Measurements from ENCODE around the gene ERF.

Gene ERF

GRCh38 chr19:42252365-42253244 is 2.3 kb downstream of the ERF start:
- no peak for DNase-seq

GRCh38 chr19:42251572-42252358 is 3.2 kb downstream of the ERF start:
- DNase-seq: no peak

- no peak for DNase-seq
These were observed 4.0 kb downstream of the ERF start for GRCh38 chr19:42250666-42251531.

- DNase-seq: no peak
These were observed 4.7 kb downstream of the ERF start for GRCh38 chr19:42250183-42250665.

- no peak for DNase-seq
These were observed 5.2 kb downstream of the ERF start for GRCh38 chr19:42249769-42250168.

- DNase-seq: no peak
These were observed 5.7 kb downstream of the ERF start for GRCh38 chr19:42249149-42249750.

GRCh38 chr19:42248270-42249148 is 6.4 kb downstream of the ERF start:
- DNase-seq: no peak

- DNase-seq: no peak
These were observed 7.2 kb downstream of the ERF start for GRCh38 chr19:42247640-42248199.

- no peak for DNase-seq
These were observed 7.8 kb downstream of the ERF start for GRCh38 chr19:42246922-42247639.

GRCh38 chr19:42246143-42246921 is 8.6 kb downstream of the ERF start:
- no peak for DNase-seq

- DNase-seq: no peak
These were observed 9.7 kb downstream of the ERF start for GRCh38 chr19:42245231-42245630.

GRCh38 chr19:42244347-42245220 is 10.3 kb downstream of the ERF start:
- DNase-seq: peak; percentile 51

GRCh38 chr19:42242512-42243409 is 12.2 kb downstream of the ERF start, which contains the start of gene GSK3A:
Gene GSK3A, minus strand, starts transcription at chr19:42242602. Its CDS starts 137 bp downstream, at chr19:42242465.
- DNase-seq: peak; percentile 99

- DNase-seq: no peak
These were observed 12.8 kb downstream of the ERF start for GRCh38 chr19:42242069-42242511.

- no peak for DNase-seq
These were observed 13.6 kb downstream of the ERF start for GRCh38 chr19:42241279-42241678.

- DNase-seq: no peak
These were observed 15.2 kb downstream of the ERF start for GRCh38 chr19:42239544-42240220.

GRCh38 chr19:42235181-42235580 is 19.7 kb downstream of the ERF start:
- no peak for DNase-seq

All from NCI-H1417 treated with DMSO at 0.1 percent for 48 hours (cell line).